GM18499 (cell line): ENCODE results near the gene RFX5.

Source experiments
- ATAC-seq: cut with Tn5 transposase; IDR thresholded peaks from one replicate; pipeline ENCODE4 v1.9.1; 2021; ENCODE audit warnings: moderate number of reproducible peaks; ENCODE audit not compliant: insufficient read depth, unreplicated experiment

RFX5 gene

GRCh38 chr1:151325646-151326429 is 21.2 kb downstream of the RFX5 start:
- ATAC-seq: no peak

- no peak for ATAC-seq
Observed at GRCh38 chr1:151325231-151325630, 21.8 kb downstream of the RFX5 start.

GRCh38 chr1:151324390-151324930 is 22.6 kb downstream of the RFX5 start:
- no peak for ATAC-seq

- no peak for ATAC-seq
Observed at GRCh38 chr1:151318975-151319374, 28.1 kb downstream of the RFX5 start.

GRCh38 chr1:151315565-151316235 is 31.4 kb downstream of the RFX5 start:
- ATAC-seq: no peak

- no peak for ATAC-seq
Observed at GRCh38 chr1:151314137-151314875, 32.7 kb downstream of the RFX5 start.

GRCh38 chr1:151313501-151313900 is 33.6 kb downstream of the RFX5 start:
- no peak for ATAC-seq

- no peak for ATAC-seq
Observed at GRCh38 chr1:151312826-151313225, 34.2 kb downstream of the RFX5 start.

GRCh38 chr1:151312411-151312810 is 34.6 kb downstream of the RFX5 start:
- no peak for ATAC-seq

- no peak for ATAC-seq
Observed at GRCh38 chr1:151311589-151312331, 35.3 kb downstream of the RFX5 start.

GRCh38 chr1:151311011-151311410 is 36.0 kb downstream of the RFX5 start:
- no peak for ATAC-seq

- ATAC-seq: no peak
Observed at GRCh38 chr1:151309811-151310323, 37.2 kb downstream of the RFX5 start.

- no peak for ATAC-seq
Observed at GRCh38 chr1:151294742-151295462, 52.1 kb downstream of the RFX5 start.

GRCh38 chr1:151293093-151293492 is 54.0 kb downstream of the RFX5 start:
- ATAC-seq: no peak

- ATAC-seq: no peak
Observed at GRCh38 chr1:151292207-151293030, 54.6 kb downstream of the RFX5 start.

- ATAC-seq: no peak
Observed at GRCh38 chr1:151290709-151291303, 56.2 kb downstream of the RFX5 start.
